ENCODE data around the gene NARF. TPM values are rescaled to one million over a fixed set of nuclear protein-coding genes. Genes with fewer than 3 reads are reported as not detected.
A peak's percentile ranks its signal among the peaks of the same experiment; 100 is the strongest.

Gene NARF
- polyA plus RNA-seq, 2 of the 4 experiments (the other 2 are of a cell fraction) = 51.2 to 89.6 TPM

DNA sequence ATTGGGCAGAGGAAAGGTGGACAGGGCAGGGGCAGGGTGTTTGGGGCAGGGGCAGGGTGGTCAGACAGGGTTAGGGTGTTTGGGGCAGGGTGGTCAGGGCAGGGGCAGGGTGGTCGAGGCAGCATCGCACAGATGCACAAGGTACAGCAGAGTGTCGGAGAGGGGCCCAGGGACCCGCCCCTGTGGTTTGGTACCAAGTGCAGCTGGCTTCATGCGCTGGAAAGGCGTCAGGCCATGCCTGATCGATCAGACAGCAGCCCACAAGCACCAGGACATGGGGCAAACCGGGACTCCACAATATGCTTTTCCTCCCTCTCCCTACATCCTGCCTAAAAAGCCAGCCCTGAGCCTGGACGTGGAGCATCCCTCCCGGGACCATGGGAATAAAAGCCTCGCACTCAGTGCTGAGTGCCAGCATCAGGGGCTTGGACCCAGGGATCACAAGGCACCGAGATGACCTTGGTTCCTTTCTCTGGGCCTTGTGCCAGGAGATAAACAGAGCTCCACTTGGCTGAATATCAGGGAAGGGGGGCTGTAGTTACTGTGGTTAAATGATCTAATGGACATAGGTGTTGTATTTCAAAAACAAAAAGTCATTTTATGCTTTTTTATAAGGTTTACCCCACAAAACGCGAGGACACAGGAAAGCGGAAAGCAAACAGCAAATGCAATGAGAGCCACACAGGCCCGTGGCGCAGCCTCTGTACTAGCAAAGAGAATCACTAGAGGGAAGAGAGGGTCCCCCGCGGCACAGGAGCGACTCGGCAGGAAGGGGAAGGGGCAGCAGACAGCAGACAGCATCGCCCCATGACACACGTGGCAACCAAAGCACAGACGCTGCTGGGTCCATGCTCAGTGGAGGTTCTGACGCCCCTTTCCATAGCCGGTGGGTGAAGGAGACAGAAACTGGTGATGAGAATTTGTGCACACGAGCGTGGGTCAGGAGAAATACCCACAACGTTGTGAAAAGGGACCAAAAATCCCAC is 45.7 kb upstream of the NARF start:
- CTCF ChIA-PET = interaction anchor here (0.7 to 7.4 kb wide), 17 partner anchors 7 to 207 kb away, joined by 3 to 117 read pairs (median 9); no protein-coding TSS in a partner anchor
- H3K4me2 ChIP-seq = no peak overlapping the region
- DNase-seq (ENCODE audit: low read depth in 1 of 2, low spot score in 1 of 2) (no peak), ATAC-seq (no peak), FAIRE-seq (no peak)
- WGBS (ENCODE audit: missing lambda C conversion rate) = 81% methylated on average over 29 of the region's 29 CpGs
- H3K9me3 ChIP-seq = no peaks in the 10 kb centered on the region
- peaks cover 4% of the 10 kb centered on the region; the same call in 1 of the 3 replicates for H3K4me1 ChIP-seq
- no peak for TF ChIP-seq MAZ (IDR thresholded peaks at IDR 0.05; ENCODE audit: borderline replicate concordance, low read depth, low read length)
- TF ChIP-seq BHLHE40 (IDR thresholded peaks at IDR 0.05; ENCODE audit: low read depth, low read length) = no peak
- TF ChIP-seq, protein P1, sequence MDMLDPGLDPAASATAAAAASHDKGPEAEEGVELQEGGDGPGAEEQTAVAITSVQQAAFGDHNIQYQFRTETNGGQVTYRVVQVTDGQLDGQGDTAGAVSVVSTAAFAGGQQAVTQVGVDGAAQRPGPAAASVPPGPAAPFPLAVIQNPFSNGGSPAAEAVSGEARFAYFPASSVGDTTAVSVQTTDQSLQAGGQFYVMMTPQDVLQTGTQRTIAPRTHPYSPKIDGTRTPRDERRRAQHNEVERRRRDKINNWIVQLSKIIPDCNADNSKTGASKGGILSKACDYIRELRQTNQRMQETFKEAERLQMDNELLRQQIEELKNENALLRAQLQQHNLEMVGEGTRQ (IDR thresholded peaks at IDR 0.05) = no peak
- no peak overlapping the region for H3K27ac ChIP-seq
- H3K4me3 ChIP-seq = no peak overlapping the region
- POLR2A ChIA-PET = no interaction called here

DNA sequence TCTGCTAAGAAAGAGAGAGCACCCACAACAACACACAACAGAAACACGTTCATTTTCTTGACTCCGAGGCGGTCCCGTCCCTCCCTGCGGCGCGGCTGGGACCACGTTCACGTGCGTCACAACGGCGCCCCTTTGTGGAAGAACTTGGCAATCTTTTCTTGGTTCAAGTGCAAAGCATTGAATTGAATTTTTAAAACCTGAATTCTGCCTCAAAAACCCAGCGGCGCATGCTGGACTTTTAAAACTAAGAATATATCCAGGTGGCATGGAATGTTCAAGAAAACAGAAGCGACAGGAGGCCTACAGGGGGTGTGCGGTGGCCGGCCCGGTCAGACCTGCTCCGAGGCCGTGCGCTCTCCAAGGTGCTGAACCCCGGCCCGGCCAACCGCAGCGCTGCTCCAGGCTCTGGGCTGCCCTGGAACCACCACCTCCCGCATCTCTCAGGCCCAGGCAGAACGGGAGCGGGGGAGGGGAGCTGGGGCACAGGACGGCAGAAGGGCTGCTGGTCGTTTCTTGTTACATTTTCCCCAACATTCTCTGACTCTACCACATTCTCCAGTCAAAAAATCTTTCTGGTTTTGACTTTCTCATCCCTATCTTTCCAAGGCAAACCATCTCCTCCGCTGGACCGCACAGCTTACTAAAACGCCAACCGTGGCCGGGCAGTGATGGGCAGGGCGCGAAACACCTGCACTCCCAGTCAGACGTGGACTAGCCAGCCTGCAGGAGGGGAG is 43.8 kb upstream of the NARF start:
- 21% methylated on average over 38 of the region's 38 CpGs for WGBS (ENCODE audit: missing lambda C conversion rate)
- H3K4me1 ChIP-seq = peaks cover 11% of the 10 kb centered on the region; the same call in 2 of the 3 replicates
- CTCF ChIA-PET = interaction anchor here (0.7 to 7.4 kb wide), 48 partner anchors 9 to 386 kb away, joined by 3 to 117 read pairs (median 4); partner anchors contain the start of genes CD7 and SECTM1
- no peak overlapping the region for H3K27ac ChIP-seq
- DNase-seq (ENCODE audit: low read depth in 1 of 2, low spot score in 1 of 2) (peak; percentile 86 to 94), FAIRE-seq (peak; percentile 90), ATAC-seq (peak; percentile 78 to 86)
- peak overlapping the region; percentile 66 for H3K4me2 ChIP-seq
- no peak overlapping the region for H3K4me3 ChIP-seq
- H3K9me3 ChIP-seq = no peaks in the 10 kb centered on the region
- POLR2A ChIA-PET = no interaction called here
- TF ChIP-seq RARB (CRISPR knock-in tag; IDR thresholded peaks at IDR 0.05) (no peak), ZSCAN20 (CRISPR knock-in tag; IDR thresholded peaks at IDR 0.05) (peak; percentile 74; the same call in 1 of the 2 replicates), EHMT2 (IDR thresholded peaks at IDR 0.05; ENCODE audit: low read depth) (peak; percentile 97), KDM5A (IDR thresholded peaks at IDR 0.05) (peak; percentile 87), HOXA7 (CRISPR knock-in tag; IDR thresholded peaks at IDR 0.05) (no peak; the same call in 1 of the 2 replicates), HDAC2 (IDR thresholded peaks at IDR 0.05) (peak; percentile 81; the same call in 1 of the 2 replicates), PHF8 (IDR thresholded peaks at IDR 0.05; ENCODE audit: borderline replicate concordance, low read depth) (no peak), RAD21 (conservative IDR thresholded peaks at IDR 0.05 in 1 of 2, IDR thresholded peaks at IDR 0.05 in 1 of 2) (peak; percentile 96 to 99), HOXB13 (CRISPR knock-in tag; IDR thresholded peaks at IDR 0.05; ENCODE audit: low read depth) (peak; percentile 96), RFX5 (IDR thresholded peaks at IDR 0.05) (0 out of 2 replicates have a peak, but pooled peaks have one; percentile 55), JUN (IDR thresholded peaks at IDR 0.05) (no peak), HEYL (CRISPR knock-in tag; IDR thresholded peaks at IDR 0.05) (no peak), BHLHE40 (IDR thresholded peaks at IDR 0.05; ENCODE audit: low read depth, low read length) (peak; percentile 33; the same call in 1 of the 2 replicates), CHD4 (IDR thresholded peaks at IDR 0.05; ENCODE audit: borderline replicate concordance) (no peak), EHF (CRISPR knock-in tag; IDR thresholded peaks at IDR 0.05) (peak; percentile 57; the same call in 1 of the 2 replicates), TP53 (CRISPR knock-in tag; IDR thresholded peaks at IDR 0.05) (peak; percentile 78; the same call in 1 of the 2 replicates), SMC3 (IDR thresholded peaks at IDR 0.05) (peak; percentile 96), FOXS1 (CRISPR knock-in tag; IDR thresholded peaks at IDR 0.05) (peak; percentile 80; the same call in 1 of the 2 replicates)
- TF ChIP-seq, protein P2, sequence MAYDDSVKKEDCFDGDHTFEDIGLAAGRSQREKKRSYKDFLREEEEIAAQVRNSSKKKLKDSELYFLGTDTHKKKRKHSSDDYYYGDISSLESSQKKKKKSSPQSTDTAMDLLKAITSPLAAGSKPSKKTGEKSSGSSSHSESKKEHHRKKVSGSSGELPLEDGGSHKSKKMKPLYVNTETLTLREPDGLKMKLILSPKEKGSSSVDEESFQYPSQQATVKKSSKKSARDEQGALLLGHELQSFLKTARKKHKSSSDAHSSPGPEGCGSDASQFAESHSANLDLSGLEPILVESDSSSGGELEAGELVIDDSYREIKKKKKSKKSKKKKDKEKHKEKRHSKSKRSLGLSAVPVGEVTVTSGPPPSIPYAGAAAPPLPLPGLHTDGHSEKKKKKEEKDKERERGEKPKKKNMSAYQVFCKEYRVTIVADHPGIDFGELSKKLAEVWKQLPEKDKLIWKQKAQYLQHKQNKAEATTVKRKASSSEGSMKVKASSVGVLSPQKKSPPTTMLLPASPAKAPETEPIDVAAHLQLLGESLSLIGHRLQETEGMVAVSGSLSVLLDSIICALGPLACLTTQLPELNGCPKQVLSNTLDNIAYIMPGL (CRISPR knock-in tag; IDR thresholded peaks at IDR 0.05; ENCODE audit: borderline replicate concordance) = 0 out of 2 replicates have a peak, but pooled peaks have one; percentile 17
- TF ChIP-seq, protein P3, sequence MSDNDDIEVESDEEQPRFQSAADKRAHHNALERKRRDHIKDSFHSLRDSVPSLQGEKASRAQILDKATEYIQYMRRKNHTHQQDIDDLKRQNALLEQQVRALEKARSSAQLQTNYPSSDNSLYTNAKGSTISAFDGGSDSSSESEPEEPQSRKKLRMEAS (IDR thresholded peaks at IDR 0.05) = peak; percentile 60; the same call in 1 of the 2 replicates
- TF ChIP-seq, protein P4, sequence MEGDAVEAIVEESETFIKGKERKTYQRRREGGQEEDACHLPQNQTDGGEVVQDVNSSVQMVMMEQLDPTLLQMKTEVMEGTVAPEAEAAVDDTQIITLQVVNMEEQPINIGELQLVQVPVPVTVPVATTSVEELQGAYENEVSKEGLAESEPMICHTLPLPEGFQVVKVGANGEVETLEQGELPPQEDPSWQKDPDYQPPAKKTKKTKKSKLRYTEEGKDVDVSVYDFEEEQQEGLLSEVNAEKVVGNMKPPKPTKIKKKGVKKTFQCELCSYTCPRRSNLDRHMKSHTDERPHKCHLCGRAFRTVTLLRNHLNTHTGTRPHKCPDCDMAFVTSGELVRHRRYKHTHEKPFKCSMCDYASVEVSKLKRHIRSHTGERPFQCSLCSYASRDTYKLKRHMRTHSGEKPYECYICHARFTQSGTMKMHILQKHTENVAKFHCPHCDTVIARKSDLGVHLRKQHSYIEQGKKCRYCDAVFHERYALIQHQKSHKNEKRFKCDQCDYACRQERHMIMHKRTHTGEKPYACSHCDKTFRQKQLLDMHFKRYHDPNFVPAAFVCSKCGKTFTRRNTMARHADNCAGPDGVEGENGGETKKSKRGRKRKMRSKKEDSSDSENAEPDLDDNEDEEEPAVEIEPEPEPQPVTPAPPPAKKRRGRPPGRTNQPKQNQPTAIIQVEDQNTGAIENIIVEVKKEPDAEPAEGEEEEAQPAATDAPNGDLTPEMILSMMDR (IDR thresholded peaks at IDR 0.05) = peak; percentile 99
- TF ChIP-seq, protein P5, sequence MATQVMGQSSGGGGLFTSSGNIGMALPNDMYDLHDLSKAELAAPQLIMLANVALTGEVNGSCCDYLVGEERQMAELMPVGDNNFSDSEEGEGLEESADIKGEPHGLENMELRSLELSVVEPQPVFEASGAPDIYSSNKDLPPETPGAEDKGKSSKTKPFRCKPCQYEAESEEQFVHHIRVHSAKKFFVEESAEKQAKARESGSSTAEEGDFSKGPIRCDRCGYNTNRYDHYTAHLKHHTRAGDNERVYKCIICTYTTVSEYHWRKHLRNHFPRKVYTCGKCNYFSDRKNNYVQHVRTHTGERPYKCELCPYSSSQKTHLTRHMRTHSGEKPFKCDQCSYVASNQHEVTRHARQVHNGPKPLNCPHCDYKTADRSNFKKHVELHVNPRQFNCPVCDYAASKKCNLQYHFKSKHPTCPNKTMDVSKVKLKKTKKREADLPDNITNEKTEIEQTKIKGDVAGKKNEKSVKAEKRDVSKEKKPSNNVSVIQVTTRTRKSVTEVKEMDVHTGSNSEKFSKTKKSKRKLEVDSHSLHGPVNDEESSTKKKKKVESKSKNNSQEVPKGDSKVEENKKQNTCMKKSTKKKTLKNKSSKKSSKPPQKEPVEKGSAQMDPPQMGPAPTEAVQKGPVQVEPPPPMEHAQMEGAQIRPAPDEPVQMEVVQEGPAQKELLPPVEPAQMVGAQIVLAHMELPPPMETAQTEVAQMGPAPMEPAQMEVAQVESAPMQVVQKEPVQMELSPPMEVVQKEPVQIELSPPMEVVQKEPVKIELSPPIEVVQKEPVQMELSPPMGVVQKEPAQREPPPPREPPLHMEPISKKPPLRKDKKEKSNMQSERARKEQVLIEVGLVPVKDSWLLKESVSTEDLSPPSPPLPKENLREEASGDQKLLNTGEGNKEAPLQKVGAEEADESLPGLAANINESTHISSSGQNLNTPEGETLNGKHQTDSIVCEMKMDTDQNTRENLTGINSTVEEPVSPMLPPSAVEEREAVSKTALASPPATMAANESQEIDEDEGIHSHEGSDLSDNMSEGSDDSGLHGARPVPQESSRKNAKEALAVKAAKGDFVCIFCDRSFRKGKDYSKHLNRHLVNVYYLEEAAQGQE (IDR thresholded peaks at IDR 0.05) = peak; percentile 100
